ENCODE measurements around the gene C20orf144. TPM values are rescaled to one million over a fixed set of nuclear protein-coding genes. Genes with fewer than 3 reads are reported as not detected.

The C20orf144 gene
- total RNA-seq, 1 experiment from 2014 or later: not detected

DNA sequence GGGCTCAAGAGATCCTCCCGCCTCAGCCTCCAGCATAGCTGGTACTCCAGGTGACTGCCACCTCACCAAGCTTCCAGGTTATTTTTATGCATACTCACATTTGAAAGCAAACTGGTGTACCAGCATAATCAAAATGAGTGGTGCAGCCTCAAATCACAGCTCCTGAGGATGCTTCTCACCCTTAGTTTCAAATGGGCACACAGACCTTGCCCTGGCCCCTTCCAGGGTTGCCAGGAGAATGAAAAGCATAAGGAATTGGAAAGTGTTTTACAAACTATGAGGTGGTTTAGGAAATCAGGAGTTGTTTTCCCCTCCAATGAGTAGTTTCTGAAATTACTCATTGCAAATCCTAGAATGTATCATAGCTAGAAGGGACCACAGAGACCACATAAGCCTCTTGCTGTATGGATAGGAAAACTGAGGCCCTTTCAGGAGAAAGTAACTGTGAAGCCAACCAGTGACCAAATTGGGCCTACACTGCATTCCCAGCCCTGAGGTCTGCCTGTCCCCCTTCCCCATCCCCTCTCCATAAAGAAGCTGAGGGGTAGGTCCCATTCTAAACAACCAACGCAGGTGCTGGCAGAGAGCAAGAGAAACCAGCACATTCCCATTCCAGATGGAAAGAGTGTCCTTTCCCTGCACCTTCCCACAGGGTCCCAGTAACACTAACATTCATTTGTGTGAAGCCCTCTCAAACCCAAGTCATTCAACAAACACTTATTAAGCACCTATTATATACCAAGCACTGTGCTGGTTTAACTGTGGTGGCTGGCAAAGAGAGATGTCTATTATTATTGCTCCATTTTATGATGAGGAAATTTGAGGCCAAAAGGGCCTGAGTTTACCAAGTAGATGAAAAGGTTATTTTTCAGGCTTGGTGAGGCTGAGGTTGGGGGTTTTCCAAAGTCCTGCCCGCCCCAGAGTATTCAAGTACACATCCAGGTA lies 26.1 kb downstream of the C20orf144 start:
- Histone ChIP-seq H3K36me3 (ENCODE audit: low read depth, low read length) (no peaks in the 10 kb centered on the region), H4K20me1 (ENCODE audit: low read length) (peaks cover 13% of the 10 kb centered on the region), H3K4me3 (ENCODE audit: low read length) (no peak overlapping the region), H3K27me3 (ENCODE audit: low read length) (no peaks in the 10 kb centered on the region), H3K4me2 (ENCODE audit: low read length) (no peak overlapping the region), H3K9me2 (replicated peaks; ENCODE audit: low read length) (no peaks in the 10 kb centered on the region), H3K9me3 (ENCODE audit: low read length) (no peaks in the 10 kb centered on the region), H3K79me2 (ENCODE audit: low read length) (peaks cover 21% of the 10 kb centered on the region), H3K27ac (ENCODE audit: low read length) (no peak overlapping the region), H3K4me1 (ENCODE audit: insufficient read depth, low read length) (peaks cover 18% of the 10 kb centered on the region), H3K9ac (ENCODE audit: low read length) (no peak overlapping the region), H2AFZ (ENCODE audit: low read length) (no peak overlapping the region), H3F3A (ENCODE audit: low read length, unreplicated experiment) (no peaks in the 10 kb centered on the region)
- ChIA-PET CTCF (no interaction called here), POLR2A (ENCODE audit: unreplicated experiment) (no interaction called here)
- DNase-seq: no peak
- BruUV-seq (replicated peaks): no TSS peak
- no peak for ATAC-seq
- intact Hi-C loops (cut with micrococcal nuclease): loop anchor here (10.0 kb wide), 1 partner anchor 97 kb away; no protein-coding TSS in a partner anchor
- TF ChIP-seq EZH2 (IDR thresholded peaks at IDR 0.05; ENCODE audit: low read length, unreplicated experiment): no peak
- TF ChIP-seq, protein P1, sequence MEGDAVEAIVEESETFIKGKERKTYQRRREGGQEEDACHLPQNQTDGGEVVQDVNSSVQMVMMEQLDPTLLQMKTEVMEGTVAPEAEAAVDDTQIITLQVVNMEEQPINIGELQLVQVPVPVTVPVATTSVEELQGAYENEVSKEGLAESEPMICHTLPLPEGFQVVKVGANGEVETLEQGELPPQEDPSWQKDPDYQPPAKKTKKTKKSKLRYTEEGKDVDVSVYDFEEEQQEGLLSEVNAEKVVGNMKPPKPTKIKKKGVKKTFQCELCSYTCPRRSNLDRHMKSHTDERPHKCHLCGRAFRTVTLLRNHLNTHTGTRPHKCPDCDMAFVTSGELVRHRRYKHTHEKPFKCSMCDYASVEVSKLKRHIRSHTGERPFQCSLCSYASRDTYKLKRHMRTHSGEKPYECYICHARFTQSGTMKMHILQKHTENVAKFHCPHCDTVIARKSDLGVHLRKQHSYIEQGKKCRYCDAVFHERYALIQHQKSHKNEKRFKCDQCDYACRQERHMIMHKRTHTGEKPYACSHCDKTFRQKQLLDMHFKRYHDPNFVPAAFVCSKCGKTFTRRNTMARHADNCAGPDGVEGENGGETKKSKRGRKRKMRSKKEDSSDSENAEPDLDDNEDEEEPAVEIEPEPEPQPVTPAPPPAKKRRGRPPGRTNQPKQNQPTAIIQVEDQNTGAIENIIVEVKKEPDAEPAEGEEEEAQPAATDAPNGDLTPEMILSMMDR (conservative IDR thresholded peaks at IDR 0.05; ENCODE audit: low read depth, low read length): no peak
- no peak for TF ChIP-seq EZH2phosphoT487 (IDR thresholded peaks at IDR 0.05; ENCODE audit: borderline replicate concordance, low read length)

GRCh38 chr20:33688938-33689424 lies 26.9 kb downstream of the C20orf144 start:
- Histone ChIP-seq H3K27ac (ENCODE audit: low read length) (no peak overlapping the region), H3K9ac (ENCODE audit: low read length) (no peak overlapping the region), H3K9me3 (ENCODE audit: low read length) (no peaks in the 10 kb centered on the region), H3K79me2 (ENCODE audit: low read length) (peaks cover 17% of the 10 kb centered on the region), H3F3A (ENCODE audit: low read length, unreplicated experiment) (no peaks in the 10 kb centered on the region), H3K4me1 (ENCODE audit: insufficient read depth, low read length) (peaks cover 18% of the 10 kb centered on the region), H2AFZ (ENCODE audit: low read length) (no peak overlapping the region), H3K27me3 (ENCODE audit: low read length) (no peaks in the 10 kb centered on the region), H3K4me3 (ENCODE audit: low read length) (no peak overlapping the region), H4K20me1 (ENCODE audit: low read length) (peaks cover 10% of the 10 kb centered on the region), H3K9me2 (replicated peaks; ENCODE audit: low read length) (no peaks in the 10 kb centered on the region), H3K4me2 (ENCODE audit: low read length) (no peak overlapping the region), H3K36me3 (ENCODE audit: low read depth, low read length) (no peaks in the 10 kb centered on the region)
- intact Hi-C loops (cut with micrococcal nuclease): loop anchor here (10.0 kb wide), 1 partner anchor 96 kb away; no protein-coding TSS in a partner anchor
- DNase-seq: no peak
- TF ChIP-seq EZH2 (IDR thresholded peaks at IDR 0.05; ENCODE audit: low read length, unreplicated experiment): no peak
- TF ChIP-seq EZH2phosphoT487 (IDR thresholded peaks at IDR 0.05; ENCODE audit: borderline replicate concordance, low read length): no peak
- BruUV-seq (replicated peaks): no TSS peak
- CTCF ChIA-PET: no interaction called here
- no peak for ATAC-seq
- POLR2A ChIA-PET (ENCODE audit: unreplicated experiment): no interaction called here

DNA sequence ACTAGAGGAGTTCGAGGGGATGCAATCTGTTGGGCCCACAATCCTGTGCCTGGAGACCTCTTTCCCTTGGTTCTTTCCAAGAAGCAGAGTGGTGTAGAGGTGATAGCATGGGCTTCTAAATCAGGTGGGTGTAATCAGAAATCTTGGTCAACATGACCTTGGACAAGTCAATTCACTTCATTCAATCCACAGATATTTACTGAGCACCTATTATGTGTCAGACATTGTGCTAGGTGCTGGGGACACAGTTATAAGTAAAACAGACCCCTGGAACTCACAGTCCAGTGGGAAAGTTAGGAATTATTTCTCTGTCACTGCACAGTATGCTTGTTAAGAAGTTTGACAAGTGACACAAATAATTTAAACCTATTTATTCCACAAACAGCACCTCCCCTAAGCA lies 27.4 kb downstream of the C20orf144 start:
- no peak overlapping the region for H3K4me3 ChIP-seq (ENCODE audit: low read length)
- intact Hi-C loops (cut with micrococcal nuclease): loop anchor here (10.0 kb wide), 1 partner anchor 95 kb away; no protein-coding TSS in a partner anchor
- BruUV-seq (replicated peaks): no TSS peak
- no peaks in the 10 kb centered on the region for H3K36me3 ChIP-seq (ENCODE audit: low read depth, low read length)
- H3K9me2 ChIP-seq (replicated peaks; ENCODE audit: low read length): no peaks in the 10 kb centered on the region
- DNase-seq (no peak), ATAC-seq (no peak)
- H3K79me2 ChIP-seq (ENCODE audit: low read length): peaks cover 12% of the 10 kb centered on the region
- H3K27me3 ChIP-seq (ENCODE audit: low read length): no peaks in the 10 kb centered on the region
- ChIA-PET POLR2A (ENCODE audit: unreplicated experiment) (no interaction called here), CTCF (no interaction called here)
- H4K20me1 ChIP-seq (ENCODE audit: low read length): peaks cover 5% of the 10 kb centered on the region
- no peak overlapping the region for H2AFZ ChIP-seq (ENCODE audit: low read length)
- H3K9me3 ChIP-seq (ENCODE audit: low read length): no peaks in the 10 kb centered on the region
- H3F3A ChIP-seq (ENCODE audit: low read length, unreplicated experiment): no peaks in the 10 kb centered on the region
- no peak overlapping the region for H3K4me2 ChIP-seq (ENCODE audit: low read length)
- peaks cover 15% of the 10 kb centered on the region for H3K4me1 ChIP-seq (ENCODE audit: insufficient read depth, low read length)
- TF ChIP-seq EZH2phosphoT487 (IDR thresholded peaks at IDR 0.05; ENCODE audit: borderline replicate concordance, low read length) (no peak), EZH2 (IDR thresholded peaks at IDR 0.05; ENCODE audit: low read length, unreplicated experiment) (no peak)
- TF ChIP-seq, protein P1 (conservative IDR thresholded peaks at IDR 0.05; ENCODE audit: low read depth, low read length): no peak
- no peak overlapping the region for H3K27ac ChIP-seq (ENCODE audit: low read length)
- no peak overlapping the region for H3K9ac ChIP-seq (ENCODE audit: low read length)

Data from PC-3 (cell line).